LNCAP (cell line): Measurements from ENCODE around the gene NYNRIN.

Experiments used
- TF ChIP-seq, protein P1 (sequence below): fragments of 450-650 bp; IDR thresholded peaks from 2 replicates; pipeline ENCODE4 v1.5.1; 2017; ENCODE audit warnings: mild to moderate bottlenecking

Gene NYNRIN

DNA sequence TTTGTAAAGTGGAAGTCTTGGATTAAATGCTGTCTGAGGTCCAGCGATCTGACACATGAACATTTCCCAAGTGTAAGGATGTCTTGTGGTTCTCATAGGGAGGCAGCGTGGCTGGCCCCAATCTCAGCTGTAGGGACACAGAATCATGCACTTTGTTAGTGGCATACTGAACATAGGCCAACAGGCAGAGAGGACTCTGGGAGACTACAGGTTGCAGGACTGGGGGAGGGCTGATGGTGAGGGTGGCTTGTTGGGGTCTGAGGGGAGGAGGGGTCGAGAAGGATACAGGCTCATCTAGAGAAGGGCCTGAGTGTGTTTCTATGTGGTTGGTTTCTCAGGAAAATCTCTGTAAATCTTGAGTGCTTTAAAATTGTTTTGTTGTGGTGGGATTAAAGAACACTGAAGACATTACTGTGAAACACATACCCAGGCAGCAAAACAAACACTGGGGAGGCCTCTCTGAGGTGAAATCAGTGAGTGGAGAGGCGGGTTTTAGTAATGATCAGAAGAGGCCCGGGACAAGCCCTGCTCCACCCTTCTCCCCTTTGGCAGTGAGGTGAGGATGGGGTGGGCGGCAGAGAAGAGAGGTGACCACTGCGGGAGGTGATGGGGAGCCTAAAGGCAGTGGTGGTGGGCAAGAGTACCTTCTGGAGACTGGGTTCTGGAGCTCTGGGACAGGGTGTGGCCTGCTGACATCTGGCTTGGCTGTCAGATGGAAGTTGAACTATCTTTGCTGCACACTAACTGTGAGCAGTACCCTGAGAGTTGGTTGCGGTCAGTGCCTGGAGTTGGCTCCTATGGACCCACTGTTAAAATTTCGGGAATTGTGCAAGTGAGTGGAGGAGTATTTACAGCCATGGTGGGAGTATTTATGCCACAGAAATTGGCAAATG is 3.3 kb downstream of the NYNRIN start:
- TF ChIP-seq, protein P1, sequence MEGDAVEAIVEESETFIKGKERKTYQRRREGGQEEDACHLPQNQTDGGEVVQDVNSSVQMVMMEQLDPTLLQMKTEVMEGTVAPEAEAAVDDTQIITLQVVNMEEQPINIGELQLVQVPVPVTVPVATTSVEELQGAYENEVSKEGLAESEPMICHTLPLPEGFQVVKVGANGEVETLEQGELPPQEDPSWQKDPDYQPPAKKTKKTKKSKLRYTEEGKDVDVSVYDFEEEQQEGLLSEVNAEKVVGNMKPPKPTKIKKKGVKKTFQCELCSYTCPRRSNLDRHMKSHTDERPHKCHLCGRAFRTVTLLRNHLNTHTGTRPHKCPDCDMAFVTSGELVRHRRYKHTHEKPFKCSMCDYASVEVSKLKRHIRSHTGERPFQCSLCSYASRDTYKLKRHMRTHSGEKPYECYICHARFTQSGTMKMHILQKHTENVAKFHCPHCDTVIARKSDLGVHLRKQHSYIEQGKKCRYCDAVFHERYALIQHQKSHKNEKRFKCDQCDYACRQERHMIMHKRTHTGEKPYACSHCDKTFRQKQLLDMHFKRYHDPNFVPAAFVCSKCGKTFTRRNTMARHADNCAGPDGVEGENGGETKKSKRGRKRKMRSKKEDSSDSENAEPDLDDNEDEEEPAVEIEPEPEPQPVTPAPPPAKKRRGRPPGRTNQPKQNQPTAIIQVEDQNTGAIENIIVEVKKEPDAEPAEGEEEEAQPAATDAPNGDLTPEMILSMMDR, result no peak

DNA sequence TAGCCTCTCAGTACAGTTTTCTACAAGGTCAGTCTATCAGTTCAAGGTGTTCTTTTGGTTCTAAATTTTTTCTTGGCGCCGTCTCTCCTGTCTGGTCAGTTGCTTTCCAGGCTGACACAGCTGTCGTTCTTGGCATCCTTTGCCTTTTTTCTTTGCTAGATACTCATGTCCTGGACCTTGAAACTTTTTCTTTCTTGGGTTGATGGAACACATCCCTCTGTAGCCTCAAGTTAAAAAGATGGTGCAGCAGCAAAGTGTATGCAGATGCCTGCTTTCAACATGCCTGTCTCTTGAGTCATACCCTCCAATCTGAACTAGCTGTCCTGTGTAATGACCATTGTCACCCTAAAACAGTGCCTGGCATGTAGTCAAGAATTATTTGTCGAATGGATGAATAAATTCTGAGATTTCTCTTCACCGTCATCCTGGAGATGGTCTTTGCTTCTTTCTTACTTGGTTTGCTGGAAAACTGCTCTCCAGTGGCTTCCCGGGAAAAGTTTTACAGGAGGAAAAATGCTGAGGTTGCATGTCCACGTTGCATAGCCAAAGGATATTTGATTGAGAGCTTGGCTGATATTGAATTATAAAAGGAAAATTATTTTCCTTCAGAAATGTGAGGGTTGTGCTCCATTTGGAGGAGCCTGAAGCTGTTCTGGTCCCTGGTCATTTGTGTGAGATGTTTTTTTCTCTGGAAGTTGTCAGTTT is 4.6 kb downstream of the NYNRIN start:
- TF ChIP-seq, protein P1, result no peak

DNA sequence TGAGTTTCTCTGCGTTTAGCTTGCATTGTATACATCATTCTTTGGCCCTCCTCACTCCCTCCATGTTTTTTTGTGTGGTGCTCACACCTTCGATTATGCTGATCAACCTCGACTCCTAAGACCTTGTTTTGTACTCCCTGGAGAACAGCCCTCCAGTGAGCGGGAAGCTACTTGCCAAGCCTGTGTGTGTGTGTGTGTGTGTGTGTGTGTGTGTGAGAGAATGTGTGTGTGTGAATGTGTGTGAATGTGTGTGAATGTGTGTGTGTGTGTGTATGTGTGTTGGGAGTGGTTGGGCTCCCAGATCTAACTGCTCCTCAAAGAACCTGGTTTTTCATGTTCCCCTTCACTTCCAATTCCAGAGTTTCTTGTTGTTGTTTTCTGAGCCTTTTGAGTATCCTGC is 6.0 kb downstream of the NYNRIN start:
- TF ChIP-seq, protein P1, result no peak

DNA sequence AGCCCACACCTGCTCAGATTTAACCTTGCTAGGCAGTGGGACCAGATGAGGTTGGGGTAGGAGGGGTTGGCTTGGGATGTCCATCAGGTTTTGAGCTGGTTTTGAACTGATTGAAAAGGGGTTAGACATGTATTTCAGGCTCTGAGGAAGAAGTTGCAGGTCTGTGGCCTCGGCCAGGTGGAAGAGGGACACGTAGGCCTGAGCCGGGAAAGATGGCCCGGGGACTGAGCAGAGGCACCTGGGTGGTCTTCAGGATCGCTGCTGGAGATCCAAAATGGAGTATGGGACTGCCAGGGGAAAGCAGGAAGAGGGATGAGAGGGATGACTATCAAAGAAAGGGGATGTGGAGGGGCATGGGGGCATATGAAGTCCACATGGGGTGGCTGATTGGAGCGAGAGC is 7.6 kb downstream of the NYNRIN start:
- TF ChIP-seq, protein P1, result no peak

DNA sequence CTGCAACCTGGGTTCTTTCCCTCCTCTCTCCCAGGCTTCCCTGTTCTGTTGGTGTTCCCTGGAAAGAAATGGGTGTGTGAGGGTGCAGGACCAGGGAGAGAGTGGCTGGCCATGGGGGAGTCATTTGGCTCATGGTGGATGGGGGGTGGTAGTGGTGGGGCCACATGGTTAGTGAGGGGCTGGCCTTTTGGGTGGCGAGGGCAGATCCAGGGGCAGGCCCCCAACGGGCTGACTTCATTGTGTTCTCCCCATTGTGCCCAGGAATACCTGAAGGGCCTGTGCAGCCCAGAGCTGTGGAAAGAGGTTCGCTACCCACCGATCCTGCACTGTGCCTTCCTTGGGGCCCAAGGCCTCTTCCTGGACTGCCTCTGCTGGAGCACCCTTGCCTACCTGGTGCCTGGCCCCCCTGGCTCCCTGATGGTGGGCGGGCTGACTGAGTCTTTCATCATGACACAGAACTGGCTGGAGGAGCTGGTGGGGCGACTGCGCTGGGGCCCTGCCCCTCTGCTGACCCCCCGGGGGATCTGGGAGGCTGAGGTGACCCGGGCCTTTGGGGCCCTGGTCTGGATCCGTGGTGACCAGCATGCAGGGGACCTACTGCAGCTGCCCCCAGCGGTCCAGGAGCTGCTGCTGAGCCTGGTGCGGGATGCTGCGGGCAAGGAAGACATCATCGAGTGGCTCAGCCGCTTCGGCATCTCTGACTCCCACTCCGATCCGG is 9.0 kb downstream of the NYNRIN start:
- TF ChIP-seq, protein P1, result no peak

DNA sequence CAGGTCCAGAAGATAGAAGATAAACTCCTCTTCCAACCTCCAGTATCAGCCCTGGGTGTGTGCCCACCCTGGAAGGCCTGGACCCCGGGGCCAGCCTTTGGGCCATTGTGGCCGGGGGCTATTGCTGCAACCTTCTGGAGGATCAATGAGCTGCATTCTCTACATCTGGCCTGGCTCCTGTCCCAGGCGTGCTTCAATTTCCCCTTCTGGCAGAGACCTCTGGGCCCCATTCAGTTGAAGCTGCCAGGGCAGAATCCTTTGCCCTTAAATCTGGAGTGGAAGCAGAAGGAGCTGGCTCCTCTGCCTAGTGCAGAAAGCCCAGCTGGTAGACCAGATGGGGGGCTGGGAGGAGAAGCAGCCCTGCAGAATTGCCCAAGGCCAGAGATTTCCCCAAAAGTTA is 10.0 kb downstream of the NYNRIN start:
- TF ChIP-seq, protein P1, result no peak

DNA sequence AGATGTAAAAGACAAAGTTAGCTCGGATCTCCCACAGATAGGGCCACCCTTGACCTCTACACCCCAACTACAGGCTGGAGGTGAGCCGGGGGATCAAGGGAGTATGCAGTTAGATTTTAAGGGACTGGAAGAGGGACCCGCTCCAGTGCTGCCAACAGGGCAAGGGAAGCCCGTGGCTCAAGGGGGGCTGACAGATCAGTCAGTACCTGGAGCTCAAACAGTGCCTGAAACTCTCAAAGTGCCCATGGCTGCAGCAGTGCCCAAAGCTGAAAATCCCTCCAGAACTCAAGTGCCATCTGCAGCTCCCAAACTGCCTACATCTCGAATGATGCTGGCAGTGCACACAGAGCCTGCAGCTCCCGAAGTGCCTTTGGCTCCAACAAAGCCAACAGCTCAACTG is 10.4 kb downstream of the NYNRIN start:
- TF ChIP-seq, protein P1, result no peak
